Measurements from ENCODE around the gene MRGPRD.

Gene MRGPRD

GRCh38 chr11:68997995-68998348 lies 17.2 kb upstream of the MRGPRD start:
- Histone ChIP-seq H3K4me3 (replicated peaks; ENCODE audit: insufficient read depth, low read length) (no peak overlapping the region), H3K27ac (replicated peaks) (no peak overlapping the region), H3K27me3 (ENCODE audit: insufficient read depth, poor library complexity, severe bottlenecking) (no peaks in the 10 kb centered on the region)
- DNase-seq (ENCODE audit: low read depth in 1 of 2, low spot score in 1 of 2): no peak
- no peak for TF ChIP-seq GABPA (IDR thresholded peaks at IDR 0.05; ENCODE audit: low read depth)
- no peak for TF ChIP-seq REST (IDR thresholded peaks at IDR 0.05; ENCODE audit: insufficient replicate concordance, low read depth)
- TF ChIP-seq, protein P1, sequence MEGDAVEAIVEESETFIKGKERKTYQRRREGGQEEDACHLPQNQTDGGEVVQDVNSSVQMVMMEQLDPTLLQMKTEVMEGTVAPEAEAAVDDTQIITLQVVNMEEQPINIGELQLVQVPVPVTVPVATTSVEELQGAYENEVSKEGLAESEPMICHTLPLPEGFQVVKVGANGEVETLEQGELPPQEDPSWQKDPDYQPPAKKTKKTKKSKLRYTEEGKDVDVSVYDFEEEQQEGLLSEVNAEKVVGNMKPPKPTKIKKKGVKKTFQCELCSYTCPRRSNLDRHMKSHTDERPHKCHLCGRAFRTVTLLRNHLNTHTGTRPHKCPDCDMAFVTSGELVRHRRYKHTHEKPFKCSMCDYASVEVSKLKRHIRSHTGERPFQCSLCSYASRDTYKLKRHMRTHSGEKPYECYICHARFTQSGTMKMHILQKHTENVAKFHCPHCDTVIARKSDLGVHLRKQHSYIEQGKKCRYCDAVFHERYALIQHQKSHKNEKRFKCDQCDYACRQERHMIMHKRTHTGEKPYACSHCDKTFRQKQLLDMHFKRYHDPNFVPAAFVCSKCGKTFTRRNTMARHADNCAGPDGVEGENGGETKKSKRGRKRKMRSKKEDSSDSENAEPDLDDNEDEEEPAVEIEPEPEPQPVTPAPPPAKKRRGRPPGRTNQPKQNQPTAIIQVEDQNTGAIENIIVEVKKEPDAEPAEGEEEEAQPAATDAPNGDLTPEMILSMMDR (IDR thresholded peaks at IDR 0.05; ENCODE audit: insufficient read depth, low read length): no peak
- TF ChIP-seq POLR2AphosphoS5 (IDR thresholded peaks at IDR 0.05; ENCODE audit: low read depth): no peak
- TF ChIP-seq SPI1 (IDR thresholded peaks at IDR 0.05; ENCODE audit: borderline replicate concordance, low read depth): no peak

DNA sequence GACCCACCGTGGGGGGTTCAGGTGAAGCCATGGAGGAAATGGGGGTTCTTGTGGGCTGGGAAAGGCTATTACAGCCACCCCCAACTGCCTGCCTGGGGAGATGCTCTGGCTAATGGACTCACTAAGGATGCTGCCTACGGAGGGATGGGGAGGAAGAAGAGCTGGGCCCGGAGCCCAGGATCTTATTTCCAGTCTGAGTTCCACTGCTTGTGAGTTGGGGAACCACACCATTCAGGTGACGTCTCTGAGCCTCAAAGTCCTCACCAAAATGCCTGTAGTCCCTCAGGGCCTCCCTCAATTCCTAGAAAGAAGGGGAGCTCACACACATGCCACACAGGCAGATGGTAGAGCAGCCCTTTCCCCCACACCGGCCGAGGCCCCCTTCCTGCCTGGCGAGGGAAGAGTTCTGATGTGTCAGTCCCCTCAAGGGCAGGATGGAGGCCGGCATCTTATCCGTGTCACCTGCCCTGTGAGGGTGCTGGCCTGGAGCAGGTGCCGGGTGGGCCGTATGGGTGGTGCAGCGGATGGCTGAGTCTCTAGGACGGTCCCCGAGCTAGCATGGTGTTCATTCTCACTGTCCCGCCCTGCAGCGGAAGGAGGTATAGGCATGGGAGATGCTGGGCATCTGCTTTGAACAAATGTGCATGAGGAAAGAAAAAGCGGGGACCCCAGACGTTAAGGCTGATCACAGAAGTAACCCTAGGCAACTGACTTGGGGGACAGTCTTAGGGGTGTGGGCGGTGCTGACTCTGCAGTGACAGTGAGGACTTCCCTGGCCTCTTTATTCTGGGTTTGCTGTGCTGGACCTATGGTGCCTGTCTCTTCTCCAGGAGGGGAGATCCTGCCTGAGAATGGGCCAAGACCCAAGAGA lies 16.6 kb upstream of the MRGPRD start:
- no peak for TF ChIP-seq POLR2AphosphoS5 (IDR thresholded peaks at IDR 0.05; ENCODE audit: low read depth)
- TF ChIP-seq, protein P1 (IDR thresholded peaks at IDR 0.05; ENCODE audit: insufficient read depth, low read length): no peak
- no peak for TF ChIP-seq GABPA (IDR thresholded peaks at IDR 0.05; ENCODE audit: low read depth)
- no peak for TF ChIP-seq REST (IDR thresholded peaks at IDR 0.05; ENCODE audit: insufficient replicate concordance, low read depth)
- no peak for TF ChIP-seq SPI1 (IDR thresholded peaks at IDR 0.05; ENCODE audit: borderline replicate concordance, low read depth)
- Histone ChIP-seq H3K27ac (replicated peaks) (no peak overlapping the region), H3K27me3 (ENCODE audit: insufficient read depth, poor library complexity, severe bottlenecking) (no peaks in the 10 kb centered on the region), H3K4me3 (replicated peaks; ENCODE audit: insufficient read depth, low read length) (no peak overlapping the region)
- no peak for DNase-seq (ENCODE audit: low read depth in 1 of 2, low spot score in 1 of 2)

DNA sequence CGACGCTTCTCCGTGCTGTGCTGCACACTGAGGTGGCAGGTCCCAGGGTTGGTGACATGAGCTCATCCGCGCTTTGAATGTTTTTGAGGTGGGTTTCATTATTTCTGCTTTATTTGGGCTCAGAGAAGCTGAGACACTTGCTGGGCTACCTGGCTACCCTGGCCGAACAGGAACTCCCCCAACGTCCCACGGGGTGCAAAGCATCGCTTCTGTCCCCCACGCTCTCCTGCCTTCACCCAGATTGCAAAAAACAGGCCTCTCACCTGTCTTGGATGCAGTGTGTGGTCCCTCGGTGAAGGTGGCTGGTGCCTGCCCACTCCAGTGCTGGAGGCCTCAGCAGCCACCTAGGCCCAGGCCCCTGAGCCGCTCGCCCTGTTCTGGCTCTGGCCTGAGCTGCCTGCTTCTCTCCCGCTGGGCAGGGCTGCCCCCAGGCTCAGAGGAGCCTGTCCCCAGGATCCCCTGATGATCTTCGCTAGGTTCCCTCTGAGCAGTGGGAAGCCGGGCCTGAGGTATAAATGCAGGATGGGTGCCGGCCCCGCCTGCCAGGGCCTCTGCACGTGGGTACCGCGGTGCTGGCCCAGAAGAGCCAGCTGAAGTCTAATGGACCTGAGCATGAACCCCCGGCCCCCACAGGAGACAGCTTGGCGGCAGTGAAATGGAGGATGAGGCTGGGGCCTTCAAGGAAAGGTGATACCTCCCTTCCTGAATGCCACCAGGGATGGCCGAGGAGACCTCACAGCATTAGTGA lies 15.8 kb upstream of the MRGPRD start:
- H3K27me3 ChIP-seq (ENCODE audit: insufficient read depth, poor library complexity, severe bottlenecking): no peaks in the 10 kb centered on the region
- no peak overlapping the region for H3K4me3 ChIP-seq (replicated peaks; ENCODE audit: insufficient read depth, low read length)
- TF ChIP-seq GABPA (IDR thresholded peaks at IDR 0.05; ENCODE audit: low read depth): no peak
- no peak for DNase-seq (ENCODE audit: low read depth in 1 of 2, low spot score in 1 of 2)
- H3K27ac ChIP-seq (replicated peaks): no peak overlapping the region

GRCh38 chr11:68994894-68995285 lies 14.1 kb upstream of the MRGPRD start:
- Histone ChIP-seq H3K27me3 (ENCODE audit: insufficient read depth, poor library complexity, severe bottlenecking) (peaks cover 2% of the 10 kb centered on the region), H3K27ac (replicated peaks) (no peak overlapping the region), H3K4me3 (replicated peaks; ENCODE audit: insufficient read depth, low read length) (no peak overlapping the region)
- TF ChIP-seq POLR2AphosphoS5 (IDR thresholded peaks at IDR 0.05; ENCODE audit: low read depth) (no peak), SPI1 (IDR thresholded peaks at IDR 0.05; ENCODE audit: borderline replicate concordance, low read depth) (no peak), REST (IDR thresholded peaks at IDR 0.05; ENCODE audit: insufficient replicate concordance, low read depth) (no peak), GABPA (IDR thresholded peaks at IDR 0.05; ENCODE audit: low read depth) (no peak)
- TF ChIP-seq, protein P1 (IDR thresholded peaks at IDR 0.05; ENCODE audit: insufficient read depth, low read length): no peak
- DNase-seq (ENCODE audit: low read depth in 1 of 2, low spot score in 1 of 2): no peak

All from HL-60 (cell line).